Umbilical cord (tissue), 2 donors: Measurements from ENCODE around the gene ROCK2. TPM values are rescaled to one million over a fixed set of nuclear protein-coding genes. Genes with fewer than 3 reads are reported as not detected.
"Not testable (repeated sequence)": the region's sequence is repeated elsewhere in the genome, so short reads cannot be mapped to it uniquely, and the experiment has no call there.

ENCODE experiments used
- DNase-seq: peaks from one replicate; pipeline ENCODE4 v3.0.0-alpha.2; 2015; ENCODE audit warnings: low spot score
- total RNA-seq: library from RNA; depleted of rRNA; stranded (reverse); fragments of >200 nt; gene quantifications from one replicate; pipeline ENCODE4 v1.2.3, GENCODE V29; 2014; ENCODE audit warnings: low replicate concordance; ENCODE audit not compliant: insufficient read depth

The ROCK2 gene
- total RNA-seq, 1 donor from 2014 or later, result 106 TPM

- peak; percentile 78 for DNase-seq
Observed at GRCh38 chr2:11342551-11343367, 1.7 kb downstream of the ROCK2 start.

DNA sequence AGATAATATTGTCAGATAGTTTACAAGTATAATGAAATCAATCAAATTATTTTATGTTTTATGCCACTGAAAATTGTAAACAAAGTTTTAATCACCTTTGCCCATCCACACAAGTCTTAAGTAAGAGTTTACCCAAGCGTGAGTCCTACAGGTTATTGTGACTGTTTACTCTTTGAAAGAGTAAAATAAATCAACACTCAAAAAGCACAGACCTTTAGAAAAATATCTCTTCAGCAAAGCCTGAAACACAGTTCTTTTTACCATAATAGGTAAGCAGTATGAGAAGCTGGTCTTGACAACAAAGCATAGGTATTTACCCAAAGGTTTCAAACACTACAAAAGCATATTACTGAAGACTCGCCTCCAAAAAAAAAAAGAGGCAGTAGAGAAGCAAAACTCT lies 3.7 kb downstream of the ROCK2 start:
- no peak for DNase-seq

- no peak for DNase-seq
Observed at GRCh38 chr2:11339508-11340083, 4.8 kb downstream of the ROCK2 start.

- no peak for DNase-seq
Observed at GRCh38 chr2:11338580-11338979, 5.9 kb downstream of the ROCK2 start.

DNA sequence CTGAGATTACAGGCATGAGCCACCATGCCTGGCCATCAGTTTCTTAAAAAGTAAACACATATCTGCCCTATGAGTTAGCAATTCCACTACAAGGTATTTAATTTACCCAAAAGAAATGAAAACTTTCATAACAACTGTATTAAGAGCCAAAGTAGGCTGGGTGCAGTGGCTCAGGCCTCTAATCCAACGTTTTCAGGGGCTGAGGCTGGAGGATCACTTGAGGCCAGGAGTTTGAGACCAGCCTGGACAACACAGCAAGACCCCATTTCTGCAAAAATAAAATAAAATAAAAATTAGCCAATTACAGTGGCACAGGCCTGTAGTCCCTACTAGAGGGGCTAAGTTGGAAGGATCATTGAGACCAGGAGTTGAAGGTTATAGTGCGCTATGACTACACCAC lies 6.5 kb downstream of the ROCK2 start:
- no peak for DNase-seq

GRCh38 chr2:11336189-11336588 lies 8.2 kb downstream of the ROCK2 start:
- DNase-seq, result no peak

GRCh38 chr2:11333427-11334183 lies 10.8 kb downstream of the ROCK2 start:
- no peak for DNase-seq

- no peak for DNase-seq
Observed at GRCh38 chr2:11332596-11332995, 11.8 kb downstream of the ROCK2 start.

DNA sequence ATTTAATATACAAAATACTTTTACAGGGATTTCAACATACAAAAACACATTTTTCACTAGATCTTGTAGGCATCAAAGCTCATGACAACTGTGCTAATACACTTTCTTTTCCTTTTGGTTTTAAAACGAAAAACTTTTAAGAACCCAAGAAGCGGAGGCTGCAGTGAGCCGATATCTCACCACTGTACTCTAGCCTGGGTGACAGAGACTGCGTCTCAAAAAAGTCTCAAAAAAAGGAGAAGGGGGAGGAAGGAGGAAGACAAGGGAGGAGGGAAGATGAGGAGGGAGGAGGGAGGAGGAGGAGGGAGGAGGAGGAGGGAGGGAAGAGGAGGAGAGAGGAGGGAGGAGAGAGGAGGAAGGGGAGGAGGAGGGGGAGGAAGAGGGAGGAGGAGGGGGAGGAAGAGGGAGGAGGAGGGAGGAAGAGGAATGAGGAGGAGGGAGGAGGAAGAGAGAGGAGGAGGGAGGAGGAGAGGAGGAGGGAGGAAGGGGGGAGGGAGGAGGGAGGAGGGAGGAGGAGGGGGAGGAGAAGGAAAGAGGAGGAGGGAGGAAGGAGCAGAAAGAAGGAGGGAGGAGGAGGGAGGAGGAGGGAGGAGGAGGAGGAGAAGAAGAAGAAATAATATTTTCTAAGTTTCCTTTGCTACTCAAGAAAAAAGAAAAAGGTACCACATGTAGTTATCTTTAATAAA lies 13.8 kb downstream of the ROCK2 start:
- DNase-seq, result no peak

DNA sequence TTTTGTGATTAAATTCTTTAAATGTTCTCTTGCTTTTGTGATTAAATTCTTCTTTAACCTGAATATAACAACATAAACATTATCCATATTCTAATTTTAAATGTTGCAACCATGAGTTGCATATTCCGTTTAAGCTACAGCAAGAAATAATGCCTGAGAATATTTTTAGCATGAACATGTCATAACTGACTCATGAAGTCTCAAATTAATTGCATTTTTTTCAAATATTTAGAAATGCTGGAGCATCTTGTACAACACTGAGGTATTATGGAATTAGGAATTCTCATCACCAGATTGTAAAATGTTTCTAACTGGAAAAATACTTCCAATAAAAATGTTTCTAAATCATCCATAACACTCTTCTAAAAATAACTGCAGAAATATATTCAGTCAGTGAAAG lies 14.7 kb downstream of the ROCK2 start:
- no peak for DNase-seq

- not testable (repeated sequence) for DNase-seq
Observed at GRCh38 chr2:11328522-11328921, 15.9 kb downstream of the ROCK2 start.

DNA sequence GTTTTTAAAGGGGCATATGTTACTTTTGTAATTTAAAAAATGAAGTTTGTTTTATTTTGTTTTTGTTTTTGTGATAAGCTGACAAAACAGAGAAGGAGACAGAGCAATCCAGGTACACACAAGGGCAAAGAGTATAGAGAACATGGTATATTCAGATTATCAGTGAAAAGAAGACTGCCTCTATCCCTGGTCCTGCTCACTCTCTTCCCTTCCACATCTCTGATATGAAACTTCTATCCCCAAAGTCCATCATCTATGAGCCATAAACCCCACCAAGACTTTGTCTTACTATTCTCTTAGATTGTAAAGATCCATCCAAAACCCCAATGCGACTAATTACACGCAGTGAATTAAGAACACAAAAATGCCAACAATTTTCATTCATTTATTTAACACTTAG lies 16.6 kb downstream of the ROCK2 start:
- DNase-seq, result no peak

GRCh38 chr2:11326677-11327211 lies 17.7 kb downstream of the ROCK2 start:
- no peak for DNase-seq

DNA sequence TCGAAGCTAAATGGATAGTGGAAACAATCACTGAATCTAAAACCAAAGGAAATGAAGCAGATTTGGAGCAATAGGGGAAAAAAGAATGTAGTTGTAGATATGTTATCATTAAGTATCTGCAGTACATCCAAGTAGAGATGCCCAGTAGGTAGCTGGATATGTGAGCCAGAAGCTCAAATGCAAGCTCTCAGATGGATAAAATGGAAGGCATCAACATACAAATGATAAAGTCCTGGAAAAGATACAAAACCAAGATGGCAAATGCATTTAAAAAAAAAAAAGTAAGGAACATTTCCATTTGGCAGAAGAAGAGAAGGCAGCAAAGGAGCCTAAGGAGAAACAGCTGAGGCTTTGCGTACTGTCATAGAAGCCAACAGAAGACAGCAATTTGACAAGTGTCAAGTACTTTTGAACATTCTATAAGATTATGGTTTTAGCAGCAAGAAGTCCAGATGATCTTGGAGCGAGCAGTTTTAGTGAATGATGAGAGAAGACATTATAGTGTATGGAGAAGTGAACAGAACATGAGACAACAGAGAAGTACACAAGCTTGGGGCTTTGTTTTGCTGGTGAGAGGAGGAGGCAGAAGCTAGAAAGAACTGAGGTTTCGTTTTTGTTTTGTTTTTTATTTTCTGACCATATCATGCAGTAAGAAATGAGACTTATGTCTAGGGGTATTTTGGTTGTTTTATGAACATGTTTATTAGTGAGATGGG lies 18.3 kb downstream of the ROCK2 start:
- DNase-seq, result no peak

DNA sequence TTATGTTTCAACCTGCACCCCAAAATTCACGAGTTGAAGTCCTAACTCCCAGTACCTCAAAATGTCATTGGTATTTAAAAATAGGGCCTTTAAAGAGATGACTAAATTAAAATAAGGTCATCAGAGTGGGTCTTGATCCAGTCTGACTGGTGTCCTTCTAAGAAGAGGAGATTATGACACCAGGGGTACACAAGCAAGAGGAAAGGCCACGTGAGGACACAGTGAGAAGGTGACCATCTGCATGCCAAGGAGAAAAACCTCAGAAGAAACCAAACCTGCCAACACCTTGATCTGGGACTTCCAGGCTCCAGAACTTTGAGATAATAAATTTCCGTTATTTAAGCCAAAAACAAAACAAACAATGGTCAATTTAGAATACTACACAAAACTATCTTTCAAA lies 22.6 kb downstream of the ROCK2 start:
- no peak for DNase-seq

DNA sequence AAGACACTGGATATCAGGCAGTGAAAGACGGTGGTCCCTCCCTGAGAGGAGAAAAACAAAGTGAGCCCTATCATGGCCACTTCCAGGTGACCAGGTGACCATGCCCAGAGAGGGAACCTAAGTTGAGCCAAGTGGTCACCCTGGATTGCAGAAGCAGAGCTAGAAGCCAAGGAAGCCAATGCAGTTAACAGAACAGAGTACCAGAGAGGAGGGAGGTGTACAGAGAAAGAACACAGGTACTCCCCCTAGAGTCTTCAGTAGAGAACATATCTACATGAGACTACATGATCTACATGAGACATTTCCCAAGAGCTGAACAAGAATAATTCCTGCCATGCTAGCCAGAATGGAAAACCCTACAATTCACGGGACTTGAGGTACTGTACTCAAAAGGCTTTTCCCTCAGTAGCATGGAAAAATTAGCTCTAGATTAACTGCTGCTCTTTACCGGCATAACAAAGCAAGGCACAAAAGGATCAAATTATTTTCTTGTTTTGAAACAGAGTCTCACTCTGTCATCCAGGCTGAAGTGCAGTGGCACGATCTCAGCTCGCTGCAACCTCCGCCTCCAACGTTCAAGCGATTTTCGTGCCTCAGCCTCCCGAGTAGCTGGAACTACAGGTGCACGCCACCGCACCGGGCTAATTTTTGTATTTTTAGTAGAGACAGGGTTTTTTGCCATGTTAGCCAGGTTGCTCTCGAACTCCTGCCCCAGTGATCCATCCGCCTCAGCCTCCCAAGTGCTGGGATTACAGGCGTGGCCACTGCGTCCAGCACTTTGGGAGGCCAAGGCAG lies 23.5 kb downstream of the ROCK2 start:
- no peak for DNase-seq

DNA sequence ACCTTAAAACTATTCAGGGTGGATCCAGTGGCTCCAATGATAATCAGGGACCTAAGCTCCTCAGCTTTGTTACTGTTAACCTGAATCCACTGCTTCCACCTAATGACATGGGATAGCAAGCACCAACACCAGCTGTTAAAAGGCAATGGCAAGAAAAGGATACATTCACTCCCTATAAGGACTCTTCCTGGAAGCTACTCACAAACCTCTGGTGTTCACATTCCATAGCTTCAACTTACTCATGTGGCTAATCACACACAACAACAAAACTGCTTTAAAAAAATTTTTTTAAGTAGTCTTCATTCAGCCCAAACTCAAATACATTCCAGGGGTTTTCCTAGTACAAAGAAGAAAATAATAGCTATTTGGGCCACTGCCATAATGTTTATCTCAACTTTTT lies 24.5 kb downstream of the ROCK2 start:
- DNase-seq, result no peak

DNA sequence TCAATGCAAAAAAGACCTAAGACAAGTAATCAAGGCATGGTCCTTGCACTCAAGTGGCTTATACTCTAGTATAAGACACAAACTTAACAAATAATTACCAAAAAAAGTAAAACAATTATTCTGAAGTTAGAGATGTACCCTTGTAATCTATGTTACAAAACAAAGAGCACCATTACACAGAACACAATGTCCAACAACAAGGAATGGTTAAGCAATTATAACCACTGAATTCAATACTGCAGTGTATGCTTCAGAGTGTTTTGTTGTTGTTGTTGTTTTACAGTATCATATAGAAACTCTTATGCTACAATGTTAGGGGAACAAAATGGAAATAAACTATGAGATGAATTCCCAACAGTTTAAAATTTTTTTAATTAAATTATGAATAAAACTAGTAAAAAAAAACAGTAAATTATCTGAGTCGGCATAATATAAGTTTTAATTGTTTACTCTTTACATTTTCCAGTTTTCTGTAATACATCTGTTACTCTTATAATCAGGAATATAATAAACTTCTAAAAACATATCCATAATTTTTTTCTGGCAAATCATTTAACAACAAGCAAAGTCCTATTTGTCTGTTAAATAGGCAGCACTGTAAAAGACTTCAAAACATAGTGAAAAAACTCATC lies 29.2 kb downstream of the ROCK2 start:
- DNase-seq, result no peak

- DNase-seq, result no peak
Observed at GRCh38 chr2:11314487-11314886, 29.9 kb downstream of the ROCK2 start.
